Head of caudate nucleus (tissue), 42 donors: Measurements from ENCODE around the gene RARRES1.

Experiments
- DNase-seq, 42 donors: peaks; one replicate each; pipeline versions ENCODE4 v3.0.0 to v3.0.0-alpha.2; 2020 to 2021; ENCODE audit warnings: mixed read lengths in 7 of 42
- intact Hi-C: fragments of 100-400 bp; cut with DNase I; formaldehyde crosslinking; loops from one replicate; pipeline ENCODE4 v1.15.0; 2022

RARRES1 gene

DNA sequence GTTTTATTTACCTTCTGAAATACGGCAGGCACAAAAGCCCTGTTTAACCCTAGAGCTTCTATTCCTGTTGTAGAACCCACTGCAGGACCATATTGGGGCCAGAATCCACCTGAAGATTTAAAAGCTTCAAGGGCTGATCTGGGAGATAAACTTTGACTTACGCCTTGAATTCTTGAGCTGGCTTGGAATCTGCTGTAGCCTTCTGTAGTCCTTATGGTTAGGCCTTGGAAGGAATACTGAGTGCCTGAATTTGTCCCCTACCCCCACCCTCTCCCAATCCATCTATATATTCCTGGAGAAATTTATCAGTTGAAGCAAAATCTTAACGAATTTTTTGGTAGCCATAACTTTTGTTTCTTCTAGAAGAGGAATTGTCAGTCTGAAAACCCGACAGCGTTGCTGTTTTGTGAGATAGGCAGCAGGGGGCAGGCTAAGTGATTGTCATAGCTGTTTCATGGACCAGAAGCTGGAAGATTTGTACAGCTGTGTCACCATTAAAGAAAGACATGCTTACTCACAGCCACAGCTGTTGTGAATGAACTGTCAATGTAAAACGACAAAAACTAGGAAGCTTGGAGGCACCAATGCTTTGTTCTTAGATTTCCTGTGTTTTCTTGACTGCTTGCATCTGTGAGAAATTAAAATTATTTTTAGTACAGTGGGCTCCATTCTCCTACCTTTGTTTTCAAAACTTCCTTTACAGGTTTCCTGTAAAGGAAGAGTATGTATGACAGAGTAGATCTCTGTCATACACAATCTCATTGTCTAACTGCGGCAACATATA is 72.6 kb downstream of the RARRES1 start:
- intact Hi-C loops = no loop called here
- peak; percentile 22 to 85 (median 60) for DNase-seq

DNA sequence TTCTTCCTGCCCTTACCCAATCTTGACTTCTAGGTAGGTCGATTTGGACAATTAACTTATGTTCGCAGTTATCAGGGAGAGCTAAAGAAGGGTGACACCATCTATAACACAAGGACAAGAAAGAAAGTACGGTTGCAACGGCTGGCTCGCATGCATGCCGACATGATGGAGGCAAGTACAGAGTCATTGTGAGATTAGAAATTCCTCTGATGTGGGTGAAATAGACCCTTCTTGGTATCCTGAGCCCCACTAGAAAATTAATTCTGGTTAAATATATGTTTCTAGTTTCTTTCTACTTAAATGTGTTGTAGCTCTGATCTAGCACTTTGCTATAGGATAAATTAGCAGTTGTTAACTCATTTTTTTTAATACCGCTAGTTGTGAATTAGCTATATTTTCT is 73.4 kb downstream of the RARRES1 start:
- intact Hi-C loops = no loop called here
- DNase-seq = no peak

DNA sequence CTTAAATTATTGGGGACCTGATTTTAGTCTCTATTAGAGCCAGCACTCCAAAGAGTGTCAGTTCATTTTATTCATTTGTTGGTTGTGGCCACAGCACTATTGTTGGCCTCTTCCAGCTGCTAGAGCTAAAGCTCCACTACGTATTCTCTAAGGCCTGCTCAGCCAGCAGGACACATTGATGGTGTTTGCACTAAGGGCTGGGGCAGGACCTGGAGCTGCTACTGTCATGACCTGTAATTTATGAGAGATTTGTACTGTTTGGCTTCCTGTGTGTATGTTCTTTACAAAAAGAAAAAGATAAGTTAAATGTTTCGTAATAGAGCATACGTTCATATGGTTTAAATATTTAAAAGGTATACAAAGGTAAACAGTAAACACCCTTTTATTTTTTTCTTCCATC is 79.8 kb downstream of the RARRES1 start:
- intact Hi-C loops = no loop called here

DNA sequence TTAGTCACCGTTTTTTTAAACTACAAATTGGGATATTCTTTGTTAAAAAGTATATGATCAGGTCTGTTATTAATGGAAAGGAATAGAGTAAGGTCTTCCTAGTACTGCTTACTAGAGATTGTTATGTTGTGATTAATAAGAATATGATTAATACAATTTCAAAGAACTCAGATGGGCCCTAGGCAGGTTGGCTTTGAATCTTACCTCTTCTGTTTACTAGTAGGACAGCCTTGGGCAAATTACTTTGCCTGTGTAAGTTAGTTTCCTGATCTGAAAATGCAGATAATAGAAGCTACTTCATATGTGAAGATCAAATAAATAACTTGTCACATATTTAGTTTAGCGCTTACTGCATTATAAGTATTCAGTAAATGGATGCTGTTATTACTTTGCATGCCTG is 81.1 kb downstream of the RARRES1 start:
- intact Hi-C loops = no loop called here
- no peak for DNase-seq

More for the DNA sequence above, 79.8 kb downstream of the RARRES1 start:
- DNase-seq = no peak

DNA sequence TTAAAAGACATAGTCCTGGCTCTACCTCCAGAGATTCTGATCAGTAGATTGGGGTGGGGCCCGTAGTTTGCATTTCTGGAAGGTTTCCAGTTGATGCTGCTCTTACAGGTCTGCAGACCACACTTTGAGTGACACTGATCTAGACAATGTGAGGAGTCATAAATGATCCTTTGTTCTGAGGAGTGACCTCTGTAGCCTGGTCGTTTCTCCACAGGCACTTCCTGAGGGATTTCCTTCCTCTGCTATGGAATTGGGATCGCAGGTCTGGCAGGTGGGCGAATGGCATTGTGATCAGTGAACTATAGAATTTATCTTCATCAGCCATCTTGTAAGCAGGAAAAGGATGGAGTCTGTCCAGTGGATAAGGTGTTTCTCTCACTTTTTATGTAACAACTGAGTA is 82.5 kb downstream of the RARRES1 start:
- intact Hi-C loops = loop anchor here (10.0 kb wide), 2 partner anchors 75 to 155 kb away; partner anchors contain the start of genes MFSD1 and MLF1
- DNase-seq = no peak
